Stimulated activated CD8-positive, alpha-beta memory T cell treated with anti-CD3 and anti-CD28 coated beads, Interleukin-4, amount 100 ng/mL, for 1 hour (primary cell): Measurements from ENCODE around the gene IDUA.
"Not testable (repeated sequence)": the region's sequence is repeated elsewhere in the genome, so short reads cannot be mapped to it uniquely, and the experiment has no call there.

Experiments used
- DNase-seq, 2 donors: peaks; one replicate each; pipeline ENCODE4 v3.0.0-alpha.2; 2020; ENCODE audit warnings: low read depth in 2 of 2, low spot score in 1 of 2

The IDUA gene

DNA sequence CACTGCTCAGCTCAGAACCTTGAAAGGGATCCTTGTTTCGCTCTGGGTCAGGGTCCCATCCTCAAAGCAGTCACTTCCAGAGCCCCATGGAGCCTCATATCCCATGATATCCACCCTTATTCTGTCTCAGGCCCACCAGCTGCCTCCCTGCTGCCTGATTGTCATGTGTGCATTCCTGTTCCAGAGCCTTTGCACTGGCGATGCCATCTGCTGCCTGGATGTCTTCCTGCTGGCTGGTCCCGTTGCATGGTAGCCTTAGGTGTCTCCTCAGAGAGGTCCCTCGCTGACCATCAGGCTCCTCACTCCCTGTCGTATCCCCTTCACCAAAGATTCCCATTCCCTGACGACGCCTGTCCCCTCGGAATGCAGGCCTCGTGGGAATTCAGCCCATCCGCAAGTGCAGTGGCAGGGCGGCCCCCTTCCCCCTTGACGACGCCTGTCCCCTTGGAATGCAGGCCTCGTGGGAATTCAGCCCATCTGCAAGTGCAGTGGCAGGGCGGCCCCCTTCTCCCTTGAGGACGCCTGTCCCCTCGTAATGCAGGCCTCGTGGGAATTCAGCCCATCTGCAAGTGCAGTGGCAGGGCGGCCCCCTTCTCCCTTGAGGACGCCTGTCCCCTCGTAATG is 12.5 kb downstream of the IDUA start:
- DNase-seq, result not testable (repeated sequence)

DNA sequence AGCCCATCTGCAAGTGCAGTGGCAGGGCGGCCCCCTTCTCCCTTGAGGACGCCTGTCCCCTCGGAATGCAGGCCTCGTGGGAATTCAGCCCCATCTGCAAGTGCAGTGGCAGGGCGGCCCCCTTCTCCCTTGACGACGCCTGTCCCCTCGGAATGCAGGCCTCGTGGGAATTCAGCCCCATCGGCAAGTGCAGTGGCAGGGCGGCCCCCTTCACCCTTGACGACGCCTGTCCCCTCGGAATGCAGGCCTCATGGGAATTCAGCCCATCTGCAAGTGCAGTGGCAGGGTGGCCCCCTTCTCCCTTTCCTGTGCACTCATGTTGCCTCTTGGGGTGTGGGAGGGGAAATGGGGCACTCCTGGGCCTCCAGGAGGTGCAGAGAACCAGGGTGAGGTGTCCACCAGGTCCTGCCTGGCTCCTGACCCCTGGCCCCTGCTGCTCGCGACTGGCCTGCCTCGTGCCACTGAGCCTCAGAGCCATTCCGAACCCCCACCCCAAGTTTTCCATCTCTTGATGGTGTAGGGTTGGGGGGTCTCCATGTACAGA is 13.1 kb downstream of the IDUA start:
- DNase-seq, result no peak

DNA sequence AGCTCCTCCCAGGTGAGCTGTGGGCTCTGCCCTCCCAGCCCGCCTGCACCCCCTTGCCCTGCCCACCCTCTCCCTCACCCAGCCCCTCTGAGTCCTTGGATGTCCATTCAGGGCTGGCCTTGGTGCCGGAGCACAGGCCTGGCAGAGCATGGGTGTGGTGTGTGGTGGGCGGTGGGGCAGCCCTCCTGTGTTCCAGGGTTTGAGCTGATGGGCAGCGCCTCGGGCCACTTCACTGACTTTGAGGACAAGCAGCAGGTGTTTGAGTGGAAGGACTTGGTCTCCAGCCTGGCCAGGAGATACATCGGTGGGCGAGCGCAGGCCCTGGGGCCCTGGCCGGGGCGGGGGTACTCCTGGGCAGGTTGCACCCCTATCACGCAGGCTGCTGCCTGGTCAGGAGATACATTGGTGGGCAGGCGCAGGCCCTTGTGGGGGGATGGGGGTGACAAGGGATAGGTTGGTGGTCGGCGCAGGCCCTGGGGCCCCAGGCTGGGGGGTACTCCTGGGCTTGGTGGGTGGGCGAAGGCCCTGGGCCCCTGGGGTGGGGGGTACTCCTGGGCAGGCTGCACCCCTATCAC is 13.9 kb downstream of the IDUA start:
- DNase-seq, result no peak

DNA sequence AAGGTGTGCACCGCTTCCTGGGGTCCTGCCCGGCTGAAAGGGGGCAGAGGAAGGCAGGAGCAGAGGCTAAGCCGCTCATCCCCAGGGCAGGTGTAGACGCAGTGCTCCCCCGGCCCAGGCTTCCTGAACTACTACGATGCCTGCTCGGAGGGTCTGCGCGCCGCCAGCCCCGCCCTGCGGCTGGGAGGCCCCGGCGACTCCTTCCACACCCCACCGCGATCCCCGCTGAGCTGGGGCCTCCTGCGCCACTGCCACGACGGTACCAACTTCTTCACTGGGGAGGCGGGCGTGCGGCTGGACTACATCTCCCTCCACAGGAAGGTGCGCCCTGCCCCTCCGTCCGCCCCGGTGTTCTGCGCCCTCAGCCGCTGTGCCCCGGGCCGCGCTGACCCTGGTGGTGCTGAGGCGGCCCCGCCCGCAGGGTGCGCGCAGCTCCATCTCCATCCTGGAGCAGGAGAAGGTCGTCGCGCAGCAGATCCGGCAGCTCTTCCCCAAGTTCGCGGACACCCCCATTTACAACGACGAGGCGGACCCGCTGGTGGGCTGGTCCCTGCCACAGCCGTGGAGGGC is 14.8 kb downstream of the IDUA start:
- no peak for DNase-seq

DNA sequence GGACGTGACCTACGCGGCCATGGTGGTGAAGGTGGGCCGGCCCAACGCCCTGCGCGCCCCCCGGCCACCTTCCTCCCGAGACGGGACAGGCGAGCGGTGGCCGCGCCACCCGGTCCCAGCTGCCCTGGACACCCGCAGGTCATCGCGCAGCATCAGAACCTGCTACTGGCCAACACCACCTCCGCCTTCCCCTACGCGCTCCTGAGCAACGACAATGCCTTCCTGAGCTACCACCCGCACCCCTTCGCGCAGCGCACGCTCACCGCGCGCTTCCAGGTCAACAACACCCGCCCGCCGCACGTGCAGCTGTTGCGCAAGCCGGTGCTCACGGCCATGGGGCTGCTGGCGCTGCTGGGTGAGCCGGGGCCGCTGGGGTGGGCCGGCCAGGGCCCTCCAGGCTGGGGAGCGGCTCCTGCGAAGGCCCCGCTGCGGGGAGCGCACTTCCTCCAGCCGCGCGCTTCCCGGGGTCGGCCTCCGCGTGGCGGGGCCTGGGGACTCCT is 15.3 kb downstream of the IDUA start:
- no peak for DNase-seq

DNA sequence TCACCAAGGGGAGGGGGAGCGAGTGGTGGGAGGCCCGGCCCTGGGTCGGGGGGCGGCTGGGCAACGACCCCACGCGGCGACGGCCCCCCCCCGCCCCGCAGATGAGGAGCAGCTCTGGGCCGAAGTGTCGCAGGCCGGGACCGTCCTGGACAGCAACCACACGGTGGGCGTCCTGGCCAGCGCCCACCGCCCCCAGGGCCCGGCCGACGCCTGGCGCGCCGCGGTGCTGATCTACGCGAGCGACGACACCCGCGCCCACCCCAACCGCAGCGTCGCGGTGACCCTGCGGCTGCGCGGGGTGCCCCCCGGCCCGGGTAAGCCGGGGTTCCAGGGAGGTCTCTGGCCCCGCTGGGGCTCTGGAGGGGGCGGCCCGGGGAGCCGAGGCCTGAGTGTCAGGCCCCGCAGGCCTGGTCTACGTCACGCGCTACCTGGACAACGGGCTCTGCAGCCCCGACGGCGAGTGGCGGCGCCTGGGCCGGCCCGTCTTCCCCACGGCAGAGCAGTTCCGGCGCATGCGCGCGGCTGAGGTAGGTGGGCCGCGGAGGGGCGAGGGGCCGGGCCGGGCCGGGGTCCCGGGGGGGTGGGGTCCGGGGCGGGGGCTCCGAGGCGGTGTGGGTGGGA is 15.9 kb downstream of the IDUA start:
- DNase-seq, result no peak

DNA sequence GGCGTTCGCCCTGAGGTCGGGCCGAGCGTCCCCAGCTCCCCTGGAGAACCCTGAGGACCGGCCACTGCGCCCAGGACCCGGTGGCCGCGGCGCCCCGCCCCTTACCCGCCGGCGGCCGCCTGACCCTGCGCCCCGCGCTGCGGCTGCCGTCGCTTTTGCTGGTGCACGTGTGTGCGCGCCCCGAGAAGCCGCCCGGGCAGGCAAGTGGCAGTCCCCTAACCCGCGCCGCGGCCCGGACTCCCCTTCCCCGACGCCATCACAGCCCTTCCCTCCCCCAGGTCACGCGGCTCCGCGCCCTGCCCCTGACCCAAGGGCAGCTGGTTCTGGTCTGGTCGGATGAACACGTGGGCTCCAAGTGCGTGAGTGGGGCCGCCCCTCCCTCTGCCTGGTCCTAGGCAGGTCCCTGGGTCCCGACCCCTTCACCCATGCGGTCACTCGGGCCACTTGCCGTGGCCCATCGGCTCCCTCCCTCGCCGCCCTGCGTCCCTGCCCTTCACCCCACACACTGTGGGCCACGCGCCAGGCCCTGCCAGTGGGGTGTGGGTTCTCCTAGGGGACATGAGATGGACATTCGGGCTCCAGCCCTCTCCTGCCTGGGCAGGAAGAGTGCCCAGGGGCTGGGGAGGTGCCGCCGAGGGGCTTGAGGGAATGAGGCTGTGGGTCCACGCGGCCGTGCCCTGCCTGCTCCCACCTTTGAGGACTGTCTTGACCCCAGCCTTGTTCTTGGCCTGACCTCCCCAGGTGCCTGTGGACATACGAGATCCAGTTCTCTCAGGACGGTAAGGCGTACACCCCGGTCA is 16.6 kb downstream of the IDUA start:
- DNase-seq, result no peak

DNA sequence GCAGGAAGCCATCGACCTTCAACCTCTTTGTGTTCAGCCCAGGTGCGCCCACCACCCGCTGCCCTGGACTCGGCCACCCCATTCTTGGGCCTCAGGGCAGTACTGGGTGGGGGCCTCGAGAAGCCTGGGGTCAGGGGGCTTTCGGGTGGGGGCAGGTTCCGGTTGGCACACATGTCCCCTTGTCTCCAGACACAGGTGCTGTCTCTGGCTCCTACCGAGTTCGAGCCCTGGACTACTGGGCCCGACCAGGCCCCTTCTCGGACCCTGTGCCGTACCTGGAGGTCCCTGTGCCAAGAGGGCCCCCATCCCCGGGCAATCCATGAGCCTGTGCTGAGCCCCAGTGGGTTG is 17.2 kb downstream of the IDUA start:
- no peak for DNase-seq

DNA sequence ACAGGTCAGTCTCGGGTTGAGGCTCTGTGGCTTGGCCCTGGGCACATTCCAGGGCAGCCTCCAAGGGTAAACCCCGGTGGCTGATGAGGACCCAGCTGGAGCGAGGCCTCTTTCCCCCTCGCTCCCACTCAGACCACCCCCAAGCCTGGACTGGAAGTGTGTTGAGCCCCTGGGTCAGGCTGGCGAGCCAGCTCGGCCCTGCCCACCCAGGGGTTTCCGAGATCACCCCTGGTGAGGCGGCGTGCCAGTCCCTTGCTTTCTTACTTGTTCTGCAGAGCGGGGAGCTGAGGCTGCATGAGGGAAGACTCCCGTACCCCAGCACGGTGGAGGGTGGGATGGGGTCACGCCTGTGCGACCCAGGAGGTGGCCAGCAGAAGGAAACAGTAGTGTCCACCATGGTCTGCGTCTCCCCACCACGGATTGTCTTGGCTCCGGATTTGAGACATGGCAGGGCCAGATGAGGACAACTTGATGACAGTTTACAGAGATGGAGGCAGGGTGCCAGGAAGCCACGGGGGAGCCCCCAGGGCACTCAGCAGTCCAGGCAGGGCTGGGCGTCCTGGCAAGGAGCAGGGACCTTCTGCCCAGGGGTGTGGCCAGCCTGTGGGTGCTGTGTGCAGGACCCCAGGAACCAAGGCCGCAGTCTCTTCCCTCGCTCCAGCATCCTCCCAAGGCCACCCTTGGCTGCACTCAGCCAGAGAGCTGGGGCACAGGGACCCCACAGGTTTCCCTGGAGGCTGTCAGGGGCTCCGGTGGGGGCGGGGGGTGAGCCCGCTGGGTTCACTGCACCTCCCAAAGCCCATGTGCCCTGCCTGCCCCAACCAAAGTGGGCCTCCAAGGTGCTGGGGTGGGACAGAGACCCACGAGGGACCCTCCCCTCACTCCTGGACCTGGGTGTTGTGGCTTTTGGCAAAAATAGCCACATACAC is 18.0 kb downstream of the IDUA start:
- DNase-seq, result no peak

DNA sequence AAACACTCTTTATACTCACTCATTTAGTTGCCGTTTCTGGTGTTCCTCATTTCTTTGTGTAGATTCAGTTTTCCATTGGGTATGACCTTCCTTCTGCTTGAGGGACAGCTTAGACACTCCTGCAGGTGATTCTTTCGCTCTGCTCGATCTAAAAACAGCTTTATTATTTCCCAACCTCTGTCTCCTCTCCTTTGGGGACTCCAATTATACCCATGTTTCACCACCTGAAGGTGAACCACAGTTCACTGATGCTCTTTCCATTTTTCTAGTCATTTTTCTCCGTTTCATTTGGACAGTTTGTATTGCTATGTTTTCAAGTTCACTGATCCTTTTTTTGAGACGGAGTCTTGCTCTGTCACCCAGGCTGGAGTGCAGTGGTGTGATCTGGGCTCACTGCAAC is 20.0 kb downstream of the IDUA start:
- no peak for DNase-seq

DNA sequence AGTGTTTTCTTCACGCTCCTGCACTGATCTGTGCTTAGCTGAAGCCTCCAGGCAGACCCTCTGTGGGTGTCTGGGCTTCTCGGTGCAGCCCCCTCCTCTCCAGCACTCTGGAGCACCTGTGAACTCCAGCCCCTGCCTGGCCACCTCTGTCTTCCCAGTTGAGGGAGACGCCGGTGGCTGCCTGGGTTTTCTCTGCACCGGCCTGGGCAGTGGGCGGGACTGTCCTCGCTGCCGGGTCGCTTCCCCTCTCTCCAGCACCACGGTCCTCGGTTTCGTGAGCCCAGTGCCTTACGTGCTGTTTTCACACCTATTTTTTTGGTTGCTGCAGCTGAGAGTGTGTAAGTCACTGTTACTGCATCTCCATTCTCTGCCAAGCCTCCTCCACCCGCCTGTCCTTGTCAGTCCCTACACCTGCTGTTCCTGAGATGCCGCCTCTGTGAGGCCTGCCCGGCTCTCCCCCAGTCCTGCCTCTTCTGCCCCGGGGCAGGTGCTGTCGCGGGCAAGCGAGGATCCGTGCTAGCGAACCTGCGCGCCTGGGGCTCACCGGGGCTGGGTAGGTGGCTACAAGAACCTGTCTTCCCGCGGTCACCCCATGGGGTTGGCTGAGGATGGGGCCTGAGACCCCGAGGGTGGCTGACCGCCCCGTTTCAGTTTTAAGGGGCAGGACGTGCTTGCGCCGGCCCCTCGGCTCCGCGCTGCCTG is 22.1 kb downstream of the IDUA start:
- no peak for DNase-seq

DNA sequence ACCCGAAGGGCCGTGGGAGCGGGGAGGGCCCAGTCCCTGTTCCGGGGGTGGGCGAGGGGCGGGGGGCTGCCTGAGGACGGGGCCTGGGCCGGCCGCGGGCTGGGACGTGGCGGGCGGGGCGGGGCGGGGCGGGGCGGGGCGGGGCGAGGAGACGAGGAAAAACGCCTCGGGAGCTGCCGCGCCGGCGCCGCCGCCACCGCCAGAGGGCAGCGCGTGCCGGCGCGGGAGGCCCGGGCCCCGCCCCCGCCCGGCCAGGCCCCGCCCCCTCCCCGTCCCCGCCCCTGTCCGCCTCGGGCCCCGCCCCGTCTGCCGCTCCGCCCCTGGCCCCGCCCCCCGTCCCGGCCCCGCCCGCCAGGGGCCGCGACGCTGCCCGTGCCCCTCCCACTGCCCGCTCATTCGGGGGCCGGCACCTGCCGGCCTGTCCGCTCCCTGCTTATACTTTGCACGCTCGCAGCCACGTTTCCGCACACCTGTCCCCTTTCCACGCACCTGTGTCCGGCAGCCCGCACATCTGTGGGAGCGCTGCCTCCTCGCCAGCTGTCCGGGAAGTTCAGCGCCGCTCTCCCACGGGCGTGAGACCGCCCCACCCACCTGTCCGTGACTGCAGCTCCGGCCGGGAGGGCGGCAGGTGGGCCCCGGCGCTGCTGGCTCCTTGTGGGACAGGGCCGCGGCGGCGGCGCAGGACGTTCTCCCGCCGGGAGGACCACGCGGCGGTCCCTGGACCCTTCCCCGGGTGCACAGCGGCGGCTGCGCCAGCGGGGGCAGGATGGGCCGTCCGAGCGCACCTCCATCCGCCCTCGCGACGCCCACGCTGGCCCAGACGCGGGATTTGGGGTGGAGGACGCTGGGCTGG is 22.9 kb downstream of the IDUA start:
- DNase-seq, result peak; percentile 53 to 66

DNA sequence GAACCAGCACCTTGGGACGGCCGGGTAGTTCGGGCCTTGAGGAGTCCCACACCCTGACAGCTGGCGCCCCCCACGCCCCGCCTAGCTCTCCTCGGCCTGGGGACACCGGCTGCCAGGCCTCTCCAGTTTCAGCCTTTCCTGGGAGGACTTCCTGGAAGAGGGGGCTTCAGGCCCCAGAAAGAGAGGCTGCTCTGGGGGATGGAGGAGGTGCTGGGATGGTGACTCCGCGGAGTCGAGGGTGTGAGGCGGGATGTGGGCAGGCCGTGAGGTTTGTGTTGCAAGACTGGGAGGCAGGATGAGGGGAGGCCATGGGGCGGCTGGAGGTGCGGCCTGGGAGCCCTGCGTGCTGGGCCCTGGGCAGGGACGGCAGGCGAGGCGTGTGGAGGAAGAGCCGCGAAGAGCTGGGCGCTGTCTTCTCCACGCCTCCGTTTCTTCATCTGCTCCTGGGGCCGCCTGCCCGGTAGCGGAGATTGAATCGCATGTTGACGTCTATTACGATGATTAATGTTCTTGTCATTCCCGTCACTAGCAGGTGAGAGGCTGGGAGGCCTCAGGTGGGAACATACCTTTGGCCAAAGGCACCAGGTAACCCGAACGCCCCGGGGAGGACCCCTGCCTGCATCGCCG is 23.7 kb downstream of the IDUA start:
- peak in 1 of 2 donors; percentile 39 for DNase-seq

DNA sequence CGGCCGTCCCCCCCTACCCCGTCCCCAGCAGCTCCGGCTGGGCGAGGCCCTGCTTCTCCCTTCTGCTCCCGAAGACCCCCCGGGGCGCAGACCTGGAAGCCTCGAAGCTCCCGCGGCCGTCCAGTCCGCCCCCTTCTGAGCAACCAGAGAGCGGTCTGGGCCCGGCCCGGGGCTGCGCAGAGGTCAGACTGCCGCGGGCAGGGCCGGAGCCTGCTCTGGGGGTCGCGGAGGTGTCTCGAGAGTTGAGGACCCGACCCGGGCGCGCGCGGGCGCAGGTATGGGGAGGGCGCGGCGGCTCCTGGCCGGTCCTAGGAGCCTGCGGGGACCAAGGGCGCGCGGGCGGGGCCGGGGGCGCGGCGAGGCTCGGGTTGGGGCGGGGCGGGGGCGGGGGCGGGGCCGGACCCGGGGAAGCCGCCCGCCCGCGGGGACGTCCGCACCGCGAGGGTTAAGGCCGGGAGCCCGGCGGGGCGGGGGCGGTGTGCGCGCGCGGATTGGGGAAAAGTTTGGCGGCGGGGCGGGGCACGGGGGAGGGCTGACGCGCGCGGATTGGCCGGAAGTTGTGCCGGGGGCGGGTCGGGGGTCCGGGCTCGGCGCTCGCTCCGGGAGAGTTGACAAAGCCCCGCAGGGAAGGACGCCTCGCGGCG is 24.3 kb downstream of the IDUA start, which contains the start of gene FGFRL1:
Gene FGFRL1, plus strand, starts transcription at position 605 of the 644 bp plus-strand sequence. CDS start 860 bp downstream, outside the sequence.
- peak; percentile 83 for DNase-seq

DNA sequence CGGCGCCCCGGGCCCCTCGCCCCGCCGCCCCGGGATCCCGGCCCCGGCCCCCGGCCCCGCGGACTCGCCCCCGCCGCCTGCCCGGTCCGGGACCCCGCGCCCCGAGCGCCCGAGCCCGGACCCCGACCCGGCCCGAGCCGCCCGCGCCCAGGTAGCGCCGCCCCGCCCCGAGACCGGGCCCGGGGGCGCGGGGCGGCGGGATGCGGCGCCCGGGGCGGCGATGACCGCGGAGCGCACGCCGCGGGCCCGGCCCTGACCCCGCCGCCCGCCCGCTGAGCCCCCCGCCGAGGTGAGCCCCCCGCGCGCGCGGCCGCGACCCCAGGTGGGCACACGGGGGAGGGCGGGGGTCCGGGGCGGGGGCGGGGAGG is 24.8 kb downstream of the IDUA start:
- DNase-seq, result no peak

DNA sequence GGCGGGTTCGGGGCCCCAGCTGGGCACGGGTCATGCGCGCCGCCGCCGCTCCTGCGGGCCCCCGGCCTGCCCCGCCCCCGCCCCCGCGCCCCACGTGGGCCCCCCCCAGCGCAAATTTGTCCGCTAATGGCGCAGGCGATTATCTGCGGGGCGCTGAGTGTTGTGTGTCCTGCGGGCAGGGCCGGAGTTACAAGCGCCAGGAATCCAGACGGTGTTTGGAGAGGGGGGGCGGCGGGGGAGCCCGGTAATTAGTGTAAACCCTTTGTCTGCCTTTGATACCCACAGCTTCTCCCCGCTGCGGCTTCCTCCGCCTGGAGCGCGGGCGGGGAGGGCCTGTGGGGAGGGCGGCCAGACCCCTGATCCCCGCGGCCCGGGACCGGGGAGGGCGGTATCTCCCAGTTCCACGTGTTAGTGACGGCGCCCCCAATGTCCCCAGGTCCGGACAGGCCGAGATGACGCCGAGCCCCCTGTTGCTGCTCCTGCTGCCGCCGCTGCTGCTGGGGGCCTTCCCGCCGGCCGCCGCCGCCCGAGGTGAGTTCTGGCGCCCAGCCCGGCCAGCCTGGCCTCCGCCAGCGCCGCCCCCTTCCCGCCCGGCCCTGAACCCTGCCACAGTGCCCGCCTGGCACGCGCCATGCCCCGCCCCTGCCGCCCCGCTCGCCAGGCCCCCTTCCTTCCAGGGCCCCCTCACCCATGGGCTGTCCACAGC is 25.3 kb downstream of the IDUA start:
- DNase-seq, result no peak
